HL-60/S4 (cell line): ENCODE data around the gene GGCX.

Experiments
- in situ Hi-C: fragments of 300-500 bp; cut with MboI; formaldehyde crosslinking; loops from 2 replicates; pipeline ENCODE4 v1.14.3; 2022; ENCODE audit warnings: low sequenced_read_pairs

Gene GGCX

GRCh38 chr2:85522090-85522647 lies 39.1 kb downstream of the GGCX start:
- in situ Hi-C loops, result no loop called here

GRCh38 chr2:85516653-85517389 lies 44.5 kb downstream of the GGCX start:
- in situ Hi-C loops, result no loop called here

DNA sequence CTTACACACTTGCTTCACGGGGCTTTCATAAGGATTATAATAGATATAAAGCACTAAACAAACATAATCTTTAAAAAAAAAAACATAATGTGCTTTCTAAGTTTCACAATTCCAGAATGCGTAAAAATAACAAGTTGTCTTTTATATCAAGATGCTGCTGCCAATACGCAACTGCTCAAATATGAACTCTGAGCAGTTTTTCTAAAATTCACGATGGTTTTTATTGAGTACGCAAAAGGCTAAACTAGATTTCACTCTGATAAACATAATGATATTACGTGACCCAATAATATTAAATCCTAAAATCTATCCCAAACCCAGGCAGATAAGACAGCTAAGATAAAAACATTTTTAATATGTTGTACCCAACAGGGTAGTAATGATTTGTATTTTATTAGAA lies 47.0 kb downstream of the GGCX start:
- in situ Hi-C loops, result no loop called here

DNA sequence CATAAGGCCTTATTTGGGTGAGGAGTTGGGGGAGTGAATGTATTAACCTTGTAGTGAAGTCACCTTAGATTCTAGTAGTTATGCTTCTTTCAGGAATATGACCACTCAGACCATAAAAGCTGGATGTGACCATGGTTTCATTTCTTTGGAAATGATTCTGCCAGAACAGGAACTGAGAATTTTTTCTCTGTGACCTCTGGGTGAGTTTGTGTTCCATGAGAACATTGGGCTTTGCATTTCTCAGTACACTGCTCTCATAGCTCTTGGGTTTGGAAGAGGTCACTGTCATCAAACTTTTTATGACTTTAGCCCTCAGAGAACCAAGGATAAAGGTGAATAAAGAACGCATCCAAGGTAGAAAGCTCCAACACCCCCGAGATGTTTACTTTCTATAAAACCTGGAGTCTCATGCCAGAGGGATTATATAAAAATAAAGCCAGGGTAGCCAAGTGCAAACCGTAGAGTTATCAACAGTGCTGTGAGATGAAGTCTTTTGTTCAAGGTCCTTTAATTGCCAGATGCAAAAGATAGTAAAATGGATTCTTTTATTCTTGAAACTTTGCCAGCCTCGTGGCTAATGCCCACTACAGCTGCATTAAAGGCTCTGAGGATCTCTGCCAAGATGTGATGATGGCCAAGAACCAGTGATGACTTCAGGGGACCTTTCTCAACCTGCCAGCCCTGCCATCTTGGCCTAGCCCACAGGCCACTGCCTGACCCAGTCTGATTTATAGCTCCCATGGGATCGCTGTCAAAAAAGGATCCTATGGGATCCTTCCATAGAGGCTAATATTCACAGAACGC lies 50.1 kb downstream of the GGCX start:
- in situ Hi-C loops, result no loop called here

- in situ Hi-C loops, result no loop called here
Observed at GRCh38 chr2:85506768-85507181, 54.5 kb downstream of the GGCX start.

DNA sequence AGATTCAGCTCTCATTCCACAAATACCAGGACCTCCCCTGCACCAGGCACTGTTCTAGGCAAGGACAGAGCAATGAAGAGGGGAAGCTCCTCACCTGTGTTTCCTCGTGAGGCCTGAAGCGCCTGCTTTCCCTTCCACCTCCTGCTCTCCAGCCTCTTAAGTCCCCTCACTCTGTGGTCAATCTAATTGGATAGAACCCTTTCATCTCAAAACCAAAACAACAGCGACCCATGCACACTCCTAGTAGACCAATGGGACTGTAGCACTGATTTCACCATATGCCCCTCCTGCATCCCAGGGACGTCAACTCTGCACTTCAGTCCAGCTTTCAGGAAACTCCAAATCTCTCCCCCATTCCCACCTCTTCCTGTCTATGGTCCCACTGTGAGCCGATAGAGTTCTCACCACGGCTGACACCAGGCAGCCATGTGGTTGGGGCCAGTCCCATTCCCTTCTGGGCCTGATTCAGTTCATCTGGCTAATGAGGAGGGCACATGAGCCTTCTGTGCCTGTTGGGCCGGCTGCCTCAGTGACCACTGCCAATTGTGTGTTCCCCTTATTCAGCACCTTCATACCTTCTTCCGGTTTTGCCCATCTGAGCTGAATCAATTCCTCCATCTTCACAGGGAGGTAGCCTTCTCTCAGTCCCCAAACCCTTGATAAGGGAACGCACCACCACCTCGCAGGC lies 55.6 kb downstream of the GGCX start:
- in situ Hi-C loops, result no loop called here

- in situ Hi-C loops, result no loop called here
Observed at GRCh38 chr2:85504778-85505261, 56.5 kb downstream of the GGCX start.

GRCh38 chr2:85503851-85504777 lies 57.2 kb downstream of the GGCX start:
- in situ Hi-C loops, result no loop called here

- in situ Hi-C loops, result no loop called here
Observed at GRCh38 chr2:85503168-85503850, 58.0 kb downstream of the GGCX start.

- in situ Hi-C loops, result no loop called here
Observed at GRCh38 chr2:85502720-85503119, 58.6 kb downstream of the GGCX start.

- in situ Hi-C loops, result no loop called here
Observed at GRCh38 chr2:85501248-85501647, 60.0 kb downstream of the GGCX start.

DNA sequence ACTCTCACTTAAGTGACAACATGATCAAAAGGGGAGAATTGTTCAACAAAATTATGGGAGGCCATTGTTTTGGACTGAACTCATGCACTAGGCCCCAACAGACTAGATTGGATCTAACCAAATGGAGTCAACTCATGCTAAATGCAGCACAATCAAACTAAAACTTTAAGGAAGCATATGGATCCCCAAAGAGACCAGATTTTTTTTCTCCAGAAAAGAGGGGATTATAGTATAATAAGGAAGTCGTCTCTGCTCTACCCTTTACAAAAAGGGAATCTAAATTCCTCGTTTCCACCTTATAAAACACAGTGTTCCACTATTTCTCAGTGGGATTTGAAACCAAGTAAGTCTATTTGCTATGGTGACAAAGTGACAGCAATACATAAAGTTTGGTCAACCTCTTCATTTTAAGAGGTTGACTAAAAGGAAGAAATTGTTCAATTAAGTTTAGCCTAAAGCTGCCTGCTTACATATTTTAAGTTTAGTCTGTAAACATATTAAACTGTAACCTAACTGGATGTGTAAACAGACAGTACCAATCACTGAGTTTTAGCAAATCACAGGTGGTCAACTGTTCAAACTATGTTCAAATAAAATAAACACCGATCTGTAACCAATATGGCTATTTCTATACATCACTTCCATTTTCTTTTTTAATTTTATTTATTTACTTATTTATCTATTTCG lies 63.2 kb downstream of the GGCX start:
- in situ Hi-C loops, result no loop called here

DNA sequence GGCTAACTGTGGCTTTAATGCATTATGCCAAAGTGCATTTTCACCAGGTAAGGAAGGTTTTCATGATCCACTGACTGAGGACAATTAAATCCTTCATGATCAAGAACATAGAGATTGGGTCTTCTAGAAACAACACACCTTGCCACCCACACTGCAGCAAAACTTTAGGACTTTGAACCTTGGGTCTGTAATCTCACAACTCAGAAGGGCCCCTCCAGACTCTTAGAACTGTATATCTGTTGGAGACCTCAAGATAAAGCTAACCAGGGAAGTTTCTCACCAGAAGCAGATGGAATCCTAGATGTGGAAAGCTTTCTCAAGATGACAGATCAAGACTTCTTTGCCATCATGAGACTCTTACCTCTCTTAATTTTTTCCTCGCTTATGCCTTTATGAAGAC lies 64.9 kb downstream of the GGCX start:
- in situ Hi-C loops, result no loop called here
